K562 (cell line): ENCODE data around the gene STON2. TPM values are rescaled to one million over a fixed set of nuclear protein-coding genes. Genes with fewer than 3 reads are reported as not detected.

ENCODE experiments used
- ATAC-seq: fragments of 200-7000 bp; cut with Tn5 transposase; 3 replicates; pipeline ENCODE4 v1.9.1; 2020; ENCODE audit warnings: moderate library complexity
- BruUV-seq: library from RNA; stranded (reverse); fragments of 400-500 nt; replicated peaks from 2 replicates; lab custom pipeline; 2021; lab: Mats Ljungman, UMichigan
- CTCF ChIA-PET: fragments of 300-600 bp; formaldehyde crosslinking; extraction: SDS; loops from one replicate; lab custom pipeline; 2021; ENCODE audit warnings: low intra/inter-chr PET ratio; lab: Yijun Ruan, JAX
- POLR2A ChIA-PET: fragments of 300-600, 350-650 bp; sonication (Branson Sonifier 250); formaldehyde crosslinking; extraction: SDS; loops from one replicate; lab custom pipeline; 2021; ENCODE audit warnings: antibody characterized with exemption, inconsistent platforms; lab: Yijun Ruan, JAX
- DNase-seq, 4 experiments: peaks; one replicate each; pipeline versions ENCODE4 v3.0.0 to v3.0.0-alpha.2; 2011 to 2018; ENCODE audit warnings: low spot score in 3 of 4, mixed read lengths in 3 of 4; ENCODE audit errors: extremely low read depth in 1 of 4
- FAIRE-seq: peaks from 2 replicates; lab custom pipeline; 2011; peaks lifted over from hg19 to GRCh38; lab: Jason Lieb, UNC
- H2AFZ ChIP-seq: 2 replicates; pipeline ENCODE4 v1.6.0; 2011; ENCODE audit warnings: low read depth, low read length, control low read depth, inconsistent platforms
- H3K27ac ChIP-seq: fragments of 200-600 bp; 3 replicates; pipeline ENCODE4 v1.8.0; 2011; ENCODE audit warnings: low read depth, mild to moderate bottlenecking, control low read depth, inconsistent platforms, low read length, moderate library complexity, mixed read lengths; ENCODE audit errors: extremely low read depth
- H3K27me3 ChIP-seq, 2 experiments: fragments of 300-600 bp in 1 of 2; 2 replicates in 1 of 2; 3 replicates in 1 of 2; pipeline versions ENCODE4 v1.6.0 to v1.8.0; 2011; ENCODE audit warnings: inconsistent platforms in 2 of 2, low read length in 2 of 2, mild to moderate bottlenecking in 1 of 2, mixed read lengths in 1 of 2, moderate library complexity in 1 of 2; ENCODE audit not compliant: control insufficient read depth in 2 of 2, insufficient read depth in 2 of 2
- H3K36me3 ChIP-seq: fragments of 300-600 bp; 3 replicates; pipeline ENCODE4 v1.8.0; 2011; ENCODE audit warnings: mild to moderate bottlenecking, low read length, inconsistent platforms; ENCODE audit not compliant: control insufficient read depth, insufficient read depth
- H3K4me1 ChIP-seq, 2 experiments: fragments of 200-600 bp in 1 of 2; replicated peaks in 1 of 2; 2 replicates in 1 of 2; 3 replicates in 1 of 2; pipeline versions ENCODE4 v1.5.1 to v1.8.0; 2011; ENCODE audit warnings: inconsistent platforms in 2 of 2, low read length in 2 of 2, mild to moderate bottlenecking in 1 of 2, mixed read lengths in 1 of 2, moderate library complexity in 1 of 2; ENCODE audit not compliant: control insufficient read depth in 2 of 2, insufficient read depth in 2 of 2
- H3K4me2 ChIP-seq: 2 replicates; pipeline ENCODE4 v1.6.1; 2011; ENCODE audit warnings: low read length, control low read depth, inconsistent platforms, mixed read lengths; ENCODE audit not compliant: insufficient read depth
- H3K4me3 ChIP-seq: fragments of 200-600 bp; sonication (generic), shearing (Covaris generic); 2 replicates; pipeline ENCODE4 v1.5.1; 2016; ENCODE audit warnings: control low read depth, inconsistent platforms
- H3K79me2 ChIP-seq: fragments of 200-600 bp; 3 replicates; pipeline ENCODE4 v1.8.0; 2011; ENCODE audit warnings: low read length, inconsistent platforms; ENCODE audit not compliant: control insufficient read depth, insufficient read depth
- H3K9ac ChIP-seq, 2 experiments: 2 replicates each; pipeline versions ENCODE4 v1.6.0 to v1.6.1; 2011; ENCODE audit warnings: low read depth in 2 of 2, low read length in 2 of 2, control low read depth in 1 of 2, inconsistent platforms in 1 of 2, mild to moderate bottlenecking in 1 of 2, mixed read lengths in 1 of 2; ENCODE audit not compliant: insufficient read depth in 1 of 2
- H3K9me1 ChIP-seq: one replicate; pipeline ENCODE4 v1.6.0; 2011; ENCODE audit warnings: inconsistent platforms, mild to moderate bottlenecking, low read length, moderate library complexity; ENCODE audit not compliant: control insufficient read depth, insufficient read depth
- H3K9me3 ChIP-seq: replicated peaks from 2 replicates; pipeline ENCODE4 v1.5.1; 2011; ENCODE audit warnings: low read depth, low read length, inconsistent platforms; ENCODE audit not compliant: control insufficient read depth, insufficient read depth
- H4K20me1 ChIP-seq: replicated peaks from 2 replicates; pipeline ENCODE4 v1.6.1; 2011; ENCODE audit warnings: low read length, inconsistent platforms, mixed read lengths; ENCODE audit not compliant: control insufficient read depth, insufficient read depth
- E2F3 ChIP-seq: fragments of 250-450 bp; sonication (Bioruptor Pico); IDR thresholded peaks from 2 replicates; pipeline ENCODE4 v1.4.0; 2020; ENCODE audit warnings: mild to moderate bottlenecking
- E2F5 ChIP-seq: sonication (generic); formaldehyde crosslinking; IDR thresholded peaks from 2 replicates; pipeline ENCODE4 v1.8.0; 2022; ENCODE audit warnings: mild to moderate bottlenecking, missing genetic modification reagents
- GATA2 ChIP-seq: sonication (generic); formaldehyde crosslinking; IDR thresholded peaks from 2 replicates; pipeline ENCODE4 v1.4.0; 2020; ENCODE audit warnings: mild to moderate bottlenecking, missing genetic modification reagents
- HINFP ChIP-seq: fragments of 450-650 bp; conservative IDR thresholded peaks from 2 replicates; pipeline ENCODE4 v1.6.1; 2016; ENCODE audit warnings: missing genetic modification characterization, low read depth, mild to moderate bottlenecking, control low read depth, missing compliant biosample characterization
- HNRNPLL ChIP-seq: fragments of 200-400 bp; formaldehyde crosslinking; IDR thresholded peaks from 2 replicates; pipeline ENCODE4 v1.6.1; 2017; ENCODE audit warnings: low read length, low read depth, mild to moderate bottlenecking; ENCODE audit not compliant: poor library complexity, severe bottlenecking
- IRF9 ChIP-seq: fragments of 450-650 bp; IDR thresholded peaks from 2 replicates; pipeline ENCODE4 v1.6.1; 2016; ENCODE audit warnings: missing biosample characterization, missing genetic modification characterization
- POLR3G ChIP-seq: IDR thresholded peaks from 2 replicates; pipeline ENCODE4 v1.6.1; 2011; ENCODE audit not compliant: insufficient read length, insufficient replicate concordance; ENCODE audit errors: extremely low read depth
- PYGO2 ChIP-seq: fragments of 450-650 bp; IDR thresholded peaks from 2 replicates; pipeline ENCODE4 v1.6.1; 2016; ENCODE audit warnings: mild to moderate bottlenecking, missing genetic modification characterization, moderate library complexity, missing compliant biosample characterization
- RBM15 ChIP-seq: fragments of 200-400 bp; formaldehyde crosslinking; IDR thresholded peaks from 2 replicates; pipeline ENCODE4 v1.6.1; 2018; ENCODE audit warnings: mild to moderate bottlenecking, low read length, moderate library complexity; ENCODE audit not compliant: insufficient read depth
- SETDB1 ChIP-seq: IDR thresholded peaks from one replicate; pipeline ENCODE4 v1.6.1; 2012; ENCODE audit warnings: low read length, control low read depth, inconsistent platforms
- SMAD1 ChIP-seq: fragments of 150-350 bp; IDR thresholded peaks from 2 replicates; pipeline ENCODE4 v1.6.1; 2014; ENCODE audit warnings: low read length, low read depth; ENCODE audit not compliant: partially characterized antibody
- SRSF1 ChIP-seq: fragments of 200-400 bp; formaldehyde crosslinking; IDR thresholded peaks from 2 replicates; pipeline ENCODE4 v1.6.1; 2017; ENCODE audit warnings: mild to moderate bottlenecking, low read depth, low read length, moderate library complexity
- TAF7 ChIP-seq: fragments of 450-650 bp; IDR thresholded peaks from 2 replicates; pipeline ENCODE4 v1.6.1; 2016; ENCODE audit warnings: missing genetic modification characterization, missing compliant biosample characterization
- ZNF143 ChIP-seq: sonication (generic); formaldehyde crosslinking; IDR thresholded peaks from 2 replicates; pipeline ENCODE4 v1.9.0; 2022; ENCODE audit warnings: mild to moderate bottlenecking, missing genetic modification reagents
- ZNF224 ChIP-seq: sonication (generic); formaldehyde crosslinking; IDR thresholded peaks from 2 replicates; pipeline ENCODE4 v1.8.0; 2022; ENCODE audit warnings: mild to moderate bottlenecking, missing genetic modification reagents
- ZNF507 ChIP-seq: conservative IDR thresholded peaks from 2 replicates; pipeline ENCODE4 v1.6.1; 2017; ENCODE audit warnings: missing genetic modification characterization, missing compliant biosample characterization
- ZNF695 ChIP-seq: fragments of 450-650 bp; formaldehyde crosslinking; IDR thresholded peaks from 2 replicates; pipeline ENCODE4 v1.4.0; 2020; ENCODE audit warnings: mild to moderate bottlenecking, moderate library complexity
- ZZZ3 ChIP-seq: fragments of 450-650 bp; IDR thresholded peaks from 2 replicates; pipeline ENCODE4 v1.6.1; 2016; ENCODE audit warnings: antibody characterized with exemption, mild to moderate bottlenecking, moderate library complexity
- WGBS: fragments of 100-300 bp; shearing (Covaris generic); methylation state at CpG from one replicate; pipeline ENCODE4 v1.1.6; 2016; ENCODE audit warnings: low coverage, mixed read lengths; ENCODE audit not compliant: insufficient coverage; ENCODE audit errors: missing lambda C conversion rate; 5-methylcytosine and 5-hydroxymethylcytosine counted together
- in situ Hi-C: fragments of 300-500 bp; cut with MboI; formaldehyde crosslinking; loops from 4 replicates; pipeline ENCODE4 v1.15.0; 2018; ENCODE audit warnings: inconsistent platforms, mixed read lengths
- intact Hi-C: fragments of 100-400 bp; cut with micrococcal nuclease; formaldehyde crosslinking; loops from 2 replicates; pipeline ENCODE4 v1.14.2; 2022
- polyA plus RNA-seq, 8 experiments: library from polyadenylated mRNA; depleted of rRNA in 4 of 8; stranded (reverse) in 5 of 8; unstranded in 3 of 8; fragments of >200 nt; fragmentation: Nextera tagmentation in 2 of 8; fragmentation: Illumina TruSeq in 1 of 8; extraction: Ambion mirVana in 2 of 8; extraction: Trizol in 1 of 8; gene quantifications; 2 replicates each; pipeline versions ENCODE4 v1.2.1 to v1.2.3, GENCODE V29; 2011 to 2014; ENCODE audit warnings: inconsistent platforms in 1 of 8, missing spikeins in 1 of 8
- total RNA-seq, 7 experiments: library from RNA; depleted of rRNA in 6 of 7; stranded (reverse); fragments of >200 nt in 6 of 7; fragmentation: Illumina TruSeq in 2 of 7; extraction: Trizol in 2 of 7; gene quantifications; 2 replicates each; pipeline versions ENCODE4 v1.2.1 to v1.2.3, GENCODE V29; 2011 to 2021; ENCODE audit warnings: low replicate concordance in 1 of 7

STON2 gene
- total and polyA plus RNA-seq, 9 of the 15 experiments (the other 6 are each of a cell fraction or from before 2014, with no cell fraction given) = 7.8 to 99.3 (median 53.5) TPM

GRCh38 chr14:81285245-81285644 is 114.9 kb downstream of the STON2 start:
- FAIRE-seq (no peak), ATAC-seq (no peak), DNase-seq (no peak)
- no TSS peak for BruUV-seq
- Histone ChIP-seq H3K9ac (no peak overlapping the region), H2AFZ (no peak overlapping the region), H3K9me1 (no peaks in the 10 kb centered on the region), H3K4me1 (no peaks in the 10 kb centered on the region), H3K4me3 (no peak overlapping the region), H3K4me2 (no peak overlapping the region), H4K20me1 (no peaks in the 10 kb centered on the region), H3K79me2 (peaks cover 10% of the 10 kb centered on the region; the same call in 2 of the 3 replicates), H3K9me3 (no peaks in the 10 kb centered on the region), H3K36me3 (0 out of 3 replicates have a peak, but pooled peaks cover 7% of the 10 kb centered on the region), H3K27me3 (no peaks in the 10 kb centered on the region), H3K27ac (no peak overlapping the region)
- TF ChIP-seq ZNF224 (CRISPR knock-in tag) (no peak), GATA2 (CRISPR knock-in tag) (no peak), SETDB1 (no peak), E2F3 (CRISPR knock-in tag) (no peak), SMAD1 (no peak), ZZZ3 (no peak), ZNF507 (tag) (no peak), PYGO2 (tag) (no peak), POLR3G (no peak), IRF9 (no peak), HINFP (no peak), RBM15 (no peak), TAF7 (tag) (no peak), HNRNPLL (no peak), ZNF695 (CRISPR knock-in tag) (no peak), SRSF1 (no peak), ZNF143 (no peak), E2F5 (no peak)
- intact Hi-C loops (no loop called here), in situ Hi-C loops (no loop called here)
- WGBS = 92% methylated on average over 2 of the region's 2 CpGs
- ChIA-PET POLR2A (no interaction called here), CTCF (no interaction called here)
